GM13977 (cell line): ENCODE measurements around the gene CDH4.

ENCODE experiments used
- DNase-seq: peaks from one replicate; pipeline ENCODE4 v3.0.0; 2012; ENCODE audit warnings: low spot score
- CTCF ChIP-seq: IDR thresholded peaks from 2 replicates; pipeline ENCODE4 v1.5.1; 2012; ENCODE audit warnings: mild to moderate bottlenecking, control low read depth; ENCODE audit not compliant: insufficient read depth; ENCODE audit errors: extremely low read depth, missing control alignments
- in situ Hi-C: fragments of 300-500 bp; cut with MboI; formaldehyde crosslinking; loops from one replicate; pipeline ENCODE4 v1.12.0; 2022; ENCODE audit warnings: low sequenced_read_pairs, low pct_unique_long_range_greater_than_20kb, mixed read lengths, inconsistent platforms; ENCODE audit not compliant: unreplicated experiment

Gene CDH4

DNA sequence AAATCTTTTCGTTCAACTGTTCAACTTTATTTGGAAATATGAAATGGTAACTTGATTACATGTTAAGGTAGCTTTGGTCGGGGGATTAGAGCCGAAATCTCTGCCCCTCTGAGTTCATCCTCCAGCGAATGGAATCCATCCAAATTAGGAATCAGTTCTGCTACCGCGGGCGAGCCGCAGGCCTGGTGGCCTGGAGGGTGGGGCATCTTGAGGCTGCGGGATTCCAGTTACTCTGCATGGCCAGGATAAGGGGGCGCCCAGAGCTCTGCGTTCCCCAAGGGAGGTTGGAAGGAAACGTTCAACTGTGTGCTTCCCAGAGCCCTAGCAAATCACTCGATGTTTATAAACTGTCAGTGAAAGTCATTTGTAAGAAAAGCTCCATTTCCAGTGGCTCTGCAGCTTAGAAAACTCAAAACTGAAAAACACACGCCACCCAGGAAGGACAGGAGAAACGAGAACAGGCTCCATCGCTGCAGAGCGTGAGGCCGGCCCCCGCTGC is 551.4 kb downstream of the CDH4 start:
- in situ Hi-C loops: no loop called here
- TF ChIP-seq CTCF: no peak
- DNase-seq: no peak

- TF ChIP-seq CTCF: no peak
- no peak for DNase-seq
- in situ Hi-C loops: no loop called here
Observed at GRCh38 chr20:61803915-61804751, 552.1 kb downstream of the CDH4 start.

GRCh38 chr20:61804752-61805295 is 552.8 kb downstream of the CDH4 start:
- no peak for TF ChIP-seq CTCF
- in situ Hi-C loops: no loop called here
- DNase-seq: no peak

DNA sequence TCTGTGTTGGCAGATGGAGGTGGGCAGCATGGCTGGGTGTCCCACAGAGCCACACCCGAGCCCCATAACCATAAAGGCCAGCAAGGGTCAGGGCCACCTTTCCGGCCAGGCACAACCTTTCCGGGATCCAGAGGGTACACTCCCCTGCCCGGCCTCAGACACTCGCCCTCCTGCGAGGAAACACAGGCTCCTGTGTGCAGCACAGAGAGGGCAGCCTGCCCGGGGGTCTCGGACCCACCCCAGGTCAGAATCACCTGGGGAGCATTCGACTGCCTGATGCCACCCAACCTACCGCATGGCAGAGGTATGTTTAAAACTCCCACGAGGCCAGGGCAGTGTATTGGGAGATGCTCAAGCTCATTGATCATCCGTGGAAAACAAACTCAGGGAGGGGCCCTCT is 553.3 kb downstream of the CDH4 start:
- in situ Hi-C loops: no loop called here
- no peak for DNase-seq
- TF ChIP-seq CTCF: no peak

DNA sequence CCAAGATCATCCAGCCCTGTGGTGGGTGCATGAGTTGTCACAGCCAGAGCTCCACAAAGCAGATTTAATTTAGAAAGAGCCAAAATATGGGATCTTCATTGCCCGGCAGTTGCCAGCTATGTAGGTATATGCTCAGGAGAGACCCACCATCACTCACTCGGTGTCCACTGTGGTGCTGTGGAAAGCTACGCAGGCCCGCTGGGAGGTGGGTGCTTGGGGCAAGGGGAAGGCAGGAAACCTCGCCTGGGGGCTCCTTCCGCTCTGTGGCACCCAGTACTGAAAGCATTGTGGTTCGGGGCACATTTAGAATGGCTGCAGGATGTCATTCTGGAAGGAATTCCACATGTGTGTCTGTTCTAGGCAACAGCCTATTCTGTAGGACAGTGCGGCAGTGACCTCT is 553.7 kb downstream of the CDH4 start:
- no peak for DNase-seq
- no peak for TF ChIP-seq CTCF
- in situ Hi-C loops: no loop called here

DNA sequence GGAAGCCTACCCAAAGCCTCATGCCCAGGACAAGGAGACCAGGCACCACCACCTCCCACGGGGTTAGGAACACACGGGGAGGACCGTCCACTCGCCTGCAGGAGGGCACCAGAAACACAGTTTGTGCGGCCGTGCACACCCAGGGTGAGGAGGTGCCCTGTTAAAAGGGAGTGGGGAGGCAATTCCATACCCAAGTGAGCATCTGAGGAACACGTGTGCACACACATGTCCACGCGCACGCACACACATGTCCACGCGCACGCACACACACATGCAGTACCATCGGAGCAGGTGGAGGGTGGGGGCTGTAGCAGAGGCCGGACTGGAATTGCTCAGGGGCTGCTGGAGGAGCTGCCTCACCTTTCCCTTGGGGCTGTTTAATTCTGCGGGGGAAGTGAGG is 554.3 kb downstream of the CDH4 start:
- in situ Hi-C loops: no loop called here
- no peak for DNase-seq
- TF ChIP-seq CTCF: no peak
